GM21526 (cell line): ENCODE data around the gene RETN.

Source experiments
- ATAC-seq: cut with Tn5 transposase; IDR thresholded peaks from one replicate; pipeline ENCODE4 v1.9.1; 2021; ENCODE audit warnings: moderate library complexity; ENCODE audit not compliant: unreplicated experiment, low FRiP score

The RETN gene

GRCh38 chr19:7705387-7706187 is 36.7 kb downstream of the RETN start:
- ATAC-seq, result peak; percentile 31

GRCh38 chr19:7706188-7706954 is 37.5 kb downstream of the RETN start:
- no peak for ATAC-seq

- ATAC-seq, result no peak
Measured at GRCh38 chr19:7706955-7707456, 38.2 kb downstream of the RETN start.

GRCh38 chr19:7709932-7710460 is 41.1 kb downstream of the RETN start:
- no peak for ATAC-seq

- no peak for ATAC-seq
Measured at GRCh38 chr19:7710616-7711015, 41.8 kb downstream of the RETN start.

- ATAC-seq, result no peak
Measured at GRCh38 chr19:7715671-7716070, 46.8 kb downstream of the RETN start.

GRCh38 chr19:7716762-7717161 is 47.9 kb downstream of the RETN start:
- ATAC-seq, result no peak

- ATAC-seq, result no peak
Measured at GRCh38 chr19:7718668-7719067, 49.8 kb downstream of the RETN start.
